HG02885 (cell line): ENCODE results near the gene OSBPL2.

Experiments
- ATAC-seq: cut with Tn5 transposase; IDR thresholded peaks from one replicate; pipeline ENCODE4 v1.9.1; 2021; ENCODE audit warnings: mild to moderate bottlenecking; ENCODE audit not compliant: unreplicated experiment, poor library complexity

OSBPL2 gene

GRCh38 chr20:62237801-62238568 lies at the start of gene OSBPL2:
Gene OSBPL2, plus strand, starts transcription at chr20:62238521. Its CDS starts 17,664 bp downstream, at chr20:62256185.
- ATAC-seq: peak; percentile 97

DNA sequence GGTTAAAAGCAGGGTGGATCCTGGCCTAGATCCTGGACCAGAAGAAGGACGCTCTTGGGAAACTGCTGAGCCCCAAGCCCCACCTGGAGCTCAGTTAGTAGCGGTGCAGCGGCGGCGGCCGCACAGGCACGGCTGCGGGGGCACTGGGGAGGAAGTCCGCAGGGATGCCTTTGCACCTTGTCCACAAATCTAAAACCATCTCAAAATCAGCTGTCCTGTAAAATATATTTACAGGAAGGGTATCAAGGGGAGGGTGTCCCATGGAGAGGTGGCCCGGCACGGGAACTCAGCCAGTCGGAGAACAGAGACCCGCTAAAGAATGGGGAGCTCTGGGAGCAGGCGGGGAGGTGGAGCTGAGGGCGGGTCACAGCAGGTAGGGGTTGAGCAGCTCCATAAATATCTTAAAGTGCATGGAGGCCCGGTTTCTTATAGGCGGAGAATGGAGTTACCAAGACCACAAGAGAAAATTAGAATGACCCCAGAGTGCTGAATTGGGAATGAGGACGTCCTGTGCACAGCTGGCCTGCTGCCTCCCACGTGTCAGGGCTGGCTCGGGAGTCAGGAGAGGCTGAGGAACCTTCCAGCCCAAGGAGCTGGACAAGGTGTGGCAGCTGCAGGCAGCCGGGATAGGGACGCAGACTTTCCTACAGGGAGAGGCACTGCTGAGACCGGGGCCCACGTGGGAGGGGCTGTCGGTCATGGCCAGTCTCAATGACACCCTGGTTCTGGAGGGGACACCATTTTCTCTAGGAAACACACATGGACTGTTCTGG lies 47.5 kb upstream of the OSBPL2 start:
- no peak for ATAC-seq

GRCh38 chr20:62191781-62192559 lies 46.4 kb upstream of the OSBPL2 start:
- ATAC-seq: no peak

- no peak for ATAC-seq
Measured at GRCh38 chr20:62192635-62193034, 45.7 kb upstream of the OSBPL2 start.

- no peak for ATAC-seq
Measured at GRCh38 chr20:62193079-62194025, 45.0 kb upstream of the OSBPL2 start.

- no peak for ATAC-seq
Measured at GRCh38 chr20:62195075-62195405, 43.3 kb upstream of the OSBPL2 start.

DNA sequence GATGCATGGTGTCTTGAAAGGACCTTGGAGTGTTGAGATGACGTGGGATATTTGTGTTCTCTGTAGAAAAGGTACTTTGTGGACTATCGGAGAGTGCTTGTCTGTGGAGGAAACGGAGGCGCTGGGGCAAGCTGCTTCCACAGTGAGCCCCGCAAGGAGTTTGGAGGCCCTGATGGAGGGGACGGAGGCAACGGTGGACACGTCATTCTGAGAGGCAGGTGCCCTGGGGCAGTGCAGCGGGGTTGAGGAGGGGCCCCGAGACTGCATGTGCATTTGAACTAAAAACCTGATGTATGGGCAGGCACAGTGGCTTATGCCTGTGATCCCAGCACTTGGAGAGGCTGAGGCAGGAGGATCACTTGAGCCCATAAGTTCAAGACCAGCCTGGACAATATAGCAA lies 42.6 kb upstream of the OSBPL2 start:
- ATAC-seq: no peak

- no peak for ATAC-seq
Measured at GRCh38 chr20:62196286-62196685, 42.0 kb upstream of the OSBPL2 start.

DNA sequence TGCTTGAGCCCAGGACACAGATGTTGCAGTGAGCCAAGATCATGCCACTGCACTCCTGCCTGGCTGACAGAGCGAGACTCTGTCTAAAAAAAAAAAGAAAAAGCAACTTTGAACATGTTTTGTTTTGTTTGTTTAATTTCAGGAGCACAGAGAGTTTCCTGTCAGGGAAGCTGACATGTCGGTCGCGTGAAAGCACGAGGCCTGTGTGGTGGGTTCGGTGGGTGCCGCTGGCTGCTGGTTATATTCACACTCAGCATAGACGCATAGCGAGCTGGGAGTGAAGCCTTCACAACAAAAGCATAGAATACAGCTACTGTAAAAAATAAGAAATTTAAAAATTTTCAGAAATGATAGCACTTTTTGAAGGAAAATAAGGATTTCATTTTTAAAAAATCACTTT lies 41.0 kb upstream of the OSBPL2 start:
- ATAC-seq: no peak

DNA sequence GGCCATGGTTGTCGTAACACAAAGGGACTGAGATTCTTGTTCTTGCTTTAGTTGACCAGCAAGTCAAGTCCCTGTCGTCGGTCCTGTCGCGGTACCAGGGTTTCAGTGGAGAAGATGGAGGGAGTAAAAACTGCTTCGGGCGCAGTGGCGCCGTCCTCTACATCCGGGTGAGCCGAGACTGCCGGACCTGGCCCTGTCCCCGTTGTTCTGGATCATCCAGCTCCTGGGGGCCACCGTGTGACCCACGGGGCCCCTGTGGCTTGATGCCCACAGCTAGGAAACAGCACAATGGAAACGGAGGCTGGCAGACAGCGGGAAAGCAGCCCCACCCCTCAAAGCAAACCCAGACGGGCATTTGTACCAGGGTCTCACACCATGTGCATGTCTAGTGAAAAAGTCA lies 40.5 kb upstream of the OSBPL2 start:
- ATAC-seq: no peak

- no peak for ATAC-seq
Measured at GRCh38 chr20:62198496-62198895, 39.8 kb upstream of the OSBPL2 start.

- no peak for ATAC-seq
Measured at GRCh38 chr20:62198931-62199330, 39.4 kb upstream of the OSBPL2 start.

DNA sequence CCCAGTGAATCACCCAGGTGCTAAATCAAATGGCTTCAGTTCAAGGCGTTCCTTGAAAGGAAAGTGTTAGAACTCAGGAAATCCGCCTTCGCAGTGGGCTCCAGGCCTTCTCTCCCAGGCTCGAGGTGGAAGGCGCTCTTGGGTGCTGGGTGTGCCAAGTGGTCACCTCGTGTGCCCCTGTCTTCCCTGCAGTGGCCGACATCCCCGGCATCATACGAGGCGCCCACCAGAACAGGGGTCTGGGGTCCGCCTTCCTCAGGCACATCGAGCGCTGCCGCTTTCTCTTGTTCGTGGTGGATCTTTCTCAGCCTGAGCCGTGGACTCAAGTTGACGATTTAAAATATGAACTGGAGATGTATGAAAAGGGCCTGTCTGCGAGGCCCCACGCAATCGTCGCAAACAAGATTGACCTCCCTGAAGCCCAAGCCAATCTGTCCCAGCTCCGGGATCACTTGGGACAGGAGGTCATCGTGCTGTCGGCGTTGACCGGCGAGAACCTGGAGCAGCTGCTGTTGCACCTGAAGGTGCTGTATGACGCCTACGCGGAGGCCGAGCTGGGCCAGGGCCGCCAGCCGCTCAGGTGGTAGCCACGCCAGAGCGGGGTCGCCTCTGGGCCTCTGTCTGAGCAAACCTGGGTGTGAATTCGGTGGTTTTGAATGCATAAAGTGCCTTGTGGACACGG lies 37.7 kb upstream of the OSBPL2 start:
- no peak for ATAC-seq

- ATAC-seq: no peak
Measured at GRCh38 chr20:62201173-62202082, 36.9 kb upstream of the OSBPL2 start.

GRCh38 chr20:62202083-62202395 lies 36.3 kb upstream of the OSBPL2 start:
- ATAC-seq: no peak

GRCh38 chr20:62202676-62203377 lies 35.5 kb upstream of the OSBPL2 start:
- no peak for ATAC-seq

DNA sequence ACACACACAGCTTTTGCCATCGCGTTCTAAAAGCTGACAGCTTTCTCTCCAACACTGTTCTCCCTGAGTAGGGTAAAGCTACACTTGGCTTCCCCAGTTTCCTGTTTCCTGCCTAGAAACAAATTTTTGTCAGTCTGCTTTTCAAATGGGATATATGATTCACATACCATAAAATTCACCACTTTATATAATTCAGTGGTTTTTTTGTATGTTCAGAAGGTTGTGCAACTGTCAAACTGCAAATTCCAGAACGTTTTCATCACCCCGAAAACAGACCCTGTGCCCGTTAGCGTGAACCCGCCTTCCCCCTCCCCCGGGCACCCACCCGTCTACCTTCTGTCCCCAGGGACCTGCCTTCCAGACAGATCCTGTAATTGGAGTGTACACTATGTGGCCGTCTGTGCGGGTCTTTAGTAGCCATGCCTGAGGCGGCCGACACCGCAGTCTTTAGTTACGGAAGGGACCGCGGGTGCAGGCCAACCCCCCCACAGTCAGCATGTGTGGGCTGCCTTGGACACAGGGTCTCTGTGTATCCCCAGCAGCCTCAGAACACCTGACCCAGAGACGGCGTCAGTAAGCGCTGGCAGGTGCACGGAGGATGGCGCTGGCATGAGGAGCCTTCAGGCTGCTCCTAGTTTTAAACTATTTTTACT lies 34.8 kb upstream of the OSBPL2 start:
- no peak for ATAC-seq
